GM12875 (cell line): ENCODE measurements around the gene MED10.
A peak's percentile ranks its signal among the peaks of the same experiment; 100 is the strongest.

Experiments
- H3K4me3 ChIP-seq: one replicate; pipeline ENCODE4 v1.5.1; 2011; ENCODE audit warnings: low read depth, low read length, control low read depth
- TF ChIP-seq, protein P1 (sequence below): IDR thresholded peaks from 2 replicates; pipeline ENCODE4 v1.5.1; 2011; ENCODE audit warnings: low read depth, mild to moderate bottlenecking, control low read depth, inconsistent platforms, low read length, moderate library complexity, borderline replicate concordance; ENCODE audit not compliant: insufficient read depth

The MED10 gene

GRCh38 chr5:6376974-6377520, 1.3 kb downstream of the MED10 start:
- peak overlapping the region; percentile 95 for H3K4me3 ChIP-seq
- TF ChIP-seq, protein P1, sequence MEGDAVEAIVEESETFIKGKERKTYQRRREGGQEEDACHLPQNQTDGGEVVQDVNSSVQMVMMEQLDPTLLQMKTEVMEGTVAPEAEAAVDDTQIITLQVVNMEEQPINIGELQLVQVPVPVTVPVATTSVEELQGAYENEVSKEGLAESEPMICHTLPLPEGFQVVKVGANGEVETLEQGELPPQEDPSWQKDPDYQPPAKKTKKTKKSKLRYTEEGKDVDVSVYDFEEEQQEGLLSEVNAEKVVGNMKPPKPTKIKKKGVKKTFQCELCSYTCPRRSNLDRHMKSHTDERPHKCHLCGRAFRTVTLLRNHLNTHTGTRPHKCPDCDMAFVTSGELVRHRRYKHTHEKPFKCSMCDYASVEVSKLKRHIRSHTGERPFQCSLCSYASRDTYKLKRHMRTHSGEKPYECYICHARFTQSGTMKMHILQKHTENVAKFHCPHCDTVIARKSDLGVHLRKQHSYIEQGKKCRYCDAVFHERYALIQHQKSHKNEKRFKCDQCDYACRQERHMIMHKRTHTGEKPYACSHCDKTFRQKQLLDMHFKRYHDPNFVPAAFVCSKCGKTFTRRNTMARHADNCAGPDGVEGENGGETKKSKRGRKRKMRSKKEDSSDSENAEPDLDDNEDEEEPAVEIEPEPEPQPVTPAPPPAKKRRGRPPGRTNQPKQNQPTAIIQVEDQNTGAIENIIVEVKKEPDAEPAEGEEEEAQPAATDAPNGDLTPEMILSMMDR, result no peak

DNA sequence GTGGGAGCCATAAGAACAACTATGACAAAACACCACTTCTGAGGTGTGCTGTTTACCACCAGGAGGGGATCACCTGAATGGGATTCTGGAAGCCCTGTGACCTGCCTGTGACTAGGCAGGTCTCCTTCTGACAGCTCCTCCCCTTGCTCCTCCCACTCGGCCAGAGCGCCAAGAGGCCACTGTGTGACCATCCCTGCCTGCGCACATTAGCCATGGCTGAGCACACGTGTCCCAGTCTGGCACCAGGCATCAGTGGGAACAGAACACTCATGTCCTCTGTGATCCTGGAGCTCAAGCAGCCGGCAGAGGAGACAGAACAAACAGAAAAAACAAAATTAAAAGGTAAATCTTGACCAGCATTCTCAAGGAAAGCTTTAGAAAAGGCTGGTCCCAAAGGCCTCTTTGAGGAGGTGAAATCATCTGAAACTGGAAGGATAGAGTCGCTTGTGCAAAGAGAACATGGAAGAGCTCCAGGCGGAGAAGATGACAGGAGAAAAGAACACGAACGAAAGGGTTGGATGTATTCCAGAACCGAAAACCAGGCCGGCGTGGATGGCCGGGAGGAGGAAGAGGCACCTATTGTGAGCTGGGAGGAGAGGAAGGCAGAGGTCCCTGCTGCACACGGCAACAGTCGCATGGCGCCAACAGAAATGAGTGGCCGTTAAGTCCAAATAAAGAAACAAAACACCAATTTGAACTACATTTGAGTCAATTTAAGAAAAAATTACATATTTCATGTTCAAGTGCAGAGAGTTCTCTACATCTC, 5.1 kb downstream of the MED10 start:
- TF ChIP-seq, protein P1, result no peak

DNA sequence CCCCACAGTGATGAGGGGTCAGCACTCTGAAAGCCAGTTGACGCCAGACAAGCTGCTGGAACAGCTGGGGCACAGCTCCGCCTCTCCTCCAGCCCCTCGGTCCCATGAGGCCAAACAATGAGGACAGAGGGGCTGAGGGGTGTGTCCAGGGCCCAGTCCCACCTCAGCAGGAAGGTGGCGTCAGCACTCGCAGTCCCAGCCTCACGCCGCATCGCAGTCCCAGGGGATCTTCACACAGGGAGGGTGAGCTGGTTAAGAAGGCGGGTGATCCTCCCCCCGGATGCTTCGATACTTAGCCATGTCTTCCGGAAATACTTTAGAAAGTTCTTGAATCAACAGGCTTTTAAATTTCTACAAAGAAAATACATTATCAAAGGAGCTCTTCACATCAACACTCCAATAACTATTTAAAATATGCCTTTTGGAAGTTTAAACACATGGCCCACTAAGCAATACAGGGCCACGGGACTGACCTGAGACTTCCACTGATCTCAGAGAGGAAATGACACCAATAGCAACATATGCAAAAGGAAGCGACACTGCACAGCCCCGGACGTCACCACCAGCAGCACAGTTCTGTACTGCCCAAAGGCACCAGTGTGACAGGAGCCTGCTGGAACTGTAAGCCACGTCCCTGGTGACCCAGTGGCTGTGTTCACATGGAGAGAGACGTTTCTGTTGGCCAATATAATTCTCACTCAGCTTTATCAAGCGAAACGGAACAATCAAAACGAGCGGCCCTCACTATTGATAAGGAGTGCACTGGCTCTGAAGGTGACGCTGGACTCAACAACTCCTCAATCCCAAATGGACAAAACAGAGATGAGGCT, 5.9 kb downstream of the MED10 start:
- no peak overlapping the region for H3K4me3 ChIP-seq
- TF ChIP-seq, protein P1, result no peak

More for the DNA sequence above, 5.1 kb downstream of the MED10 start:
- no peak overlapping the region for H3K4me3 ChIP-seq

- H3K4me3 ChIP-seq, result no peak overlapping the region
- TF ChIP-seq, protein P1, result no peak
Measured at GRCh38 chr5:6371079-6371810, 7.1 kb downstream of the MED10 start.

DNA sequence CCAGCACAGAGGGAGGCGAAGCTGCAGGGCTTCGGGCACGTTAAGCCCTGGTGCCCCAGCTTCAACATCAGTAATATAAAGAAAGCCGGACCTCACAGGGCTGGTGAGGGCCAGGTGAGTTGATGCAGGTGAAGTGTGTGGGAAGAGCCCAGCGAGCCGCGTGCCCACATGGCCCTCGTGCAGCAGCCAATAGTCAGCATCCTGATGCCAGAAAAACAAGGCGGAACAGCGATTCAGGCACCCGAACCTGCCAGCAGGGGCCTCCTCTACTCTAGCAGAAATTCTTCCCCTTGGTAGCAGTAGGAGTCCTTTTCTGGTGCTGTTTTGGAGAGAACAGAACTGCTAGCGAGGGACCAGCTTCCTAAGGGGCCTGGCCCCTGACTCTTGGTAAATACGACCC, 7.8 kb downstream of the MED10 start:
- TF ChIP-seq, protein P1, result no peak

DNA sequence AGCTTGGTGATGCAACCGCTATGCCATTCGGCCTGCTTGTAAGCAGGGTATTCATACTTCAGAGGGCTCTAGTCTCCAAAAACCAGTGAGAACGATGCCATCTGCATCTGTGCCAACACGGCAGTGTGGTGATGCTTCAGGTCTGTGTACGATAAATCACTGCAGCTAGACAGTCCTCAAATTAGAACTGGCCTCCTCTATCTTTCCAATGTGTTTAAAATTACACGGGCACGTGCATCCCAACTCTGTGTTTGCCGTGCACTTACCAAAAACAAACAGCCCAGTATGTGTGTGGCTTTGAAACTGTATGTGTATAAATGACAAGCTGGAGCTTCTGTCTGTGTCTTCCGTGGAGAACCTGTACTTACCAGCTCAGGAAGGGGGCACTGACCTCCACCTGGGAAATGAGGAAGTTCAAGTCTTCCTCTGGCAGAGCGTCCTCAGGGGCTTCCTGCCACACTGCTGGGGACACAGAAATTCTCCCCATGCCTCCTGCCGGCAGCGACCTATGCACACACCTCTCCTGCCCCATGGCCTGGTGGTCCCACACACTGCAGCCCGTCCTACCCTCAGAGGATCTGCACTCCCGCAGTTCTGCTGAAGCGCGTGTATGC, 12.3 kb downstream of the MED10 start:
- TF ChIP-seq, protein P1, result no peak
- no peak overlapping the region for H3K4me3 ChIP-seq

More for the DNA sequence above, 7.8 kb downstream of the MED10 start:
- H3K4me3 ChIP-seq, result no peak overlapping the region
